ENCODE results near the gene CREM.

CREM gene

DNA sequence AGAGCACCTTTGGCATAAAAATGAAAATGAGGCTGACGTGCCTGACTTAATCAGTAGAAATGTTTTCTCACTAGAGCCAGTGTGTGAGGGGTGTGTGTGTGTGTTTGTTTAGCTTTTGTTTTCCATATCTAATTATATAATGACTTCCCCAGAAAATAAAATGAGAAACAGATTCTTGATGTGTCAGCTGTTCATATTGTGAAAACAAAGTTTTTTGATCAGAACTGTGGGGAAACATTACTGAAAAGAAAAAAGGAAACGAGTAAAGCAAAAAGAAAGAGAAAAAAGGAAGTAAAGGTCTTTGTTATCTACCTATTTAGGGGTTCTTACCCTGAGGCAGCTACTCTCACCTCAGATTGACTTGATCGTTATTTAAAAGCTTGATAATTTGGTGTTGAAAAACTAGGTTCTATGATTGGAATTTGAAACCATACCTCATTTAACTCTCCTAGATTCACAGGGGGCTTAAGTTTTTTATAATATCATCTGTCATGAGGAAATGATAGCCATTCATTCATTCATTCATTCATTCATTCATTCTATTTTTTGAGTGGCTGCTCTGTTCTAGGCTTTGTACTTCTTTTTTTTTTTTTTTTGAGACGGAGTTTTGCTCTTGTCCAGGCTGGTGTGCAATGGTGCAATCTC, 58.0 kb downstream of the CREM start:
- H3K4me1 ChIP-seq (ENCODE audit: insufficient read depth, low read length), result no peaks in the 10 kb centered on the region
- no peaks in the 10 kb centered on the region for H3K36me3 ChIP-seq (ENCODE audit: insufficient read depth, low read length)
- no peaks in the 10 kb centered on the region for H3K27me3 ChIP-seq (ENCODE audit: insufficient read depth, low read length)
- H3K4me3 ChIP-seq (ENCODE audit: low read length), result no peak overlapping the region
- H3K9me3 ChIP-seq (ENCODE audit: low read length), result no peaks in the 10 kb centered on the region
- H2AFZ ChIP-seq (ENCODE audit: low read depth, low read length), result no peak overlapping the region

DNA sequence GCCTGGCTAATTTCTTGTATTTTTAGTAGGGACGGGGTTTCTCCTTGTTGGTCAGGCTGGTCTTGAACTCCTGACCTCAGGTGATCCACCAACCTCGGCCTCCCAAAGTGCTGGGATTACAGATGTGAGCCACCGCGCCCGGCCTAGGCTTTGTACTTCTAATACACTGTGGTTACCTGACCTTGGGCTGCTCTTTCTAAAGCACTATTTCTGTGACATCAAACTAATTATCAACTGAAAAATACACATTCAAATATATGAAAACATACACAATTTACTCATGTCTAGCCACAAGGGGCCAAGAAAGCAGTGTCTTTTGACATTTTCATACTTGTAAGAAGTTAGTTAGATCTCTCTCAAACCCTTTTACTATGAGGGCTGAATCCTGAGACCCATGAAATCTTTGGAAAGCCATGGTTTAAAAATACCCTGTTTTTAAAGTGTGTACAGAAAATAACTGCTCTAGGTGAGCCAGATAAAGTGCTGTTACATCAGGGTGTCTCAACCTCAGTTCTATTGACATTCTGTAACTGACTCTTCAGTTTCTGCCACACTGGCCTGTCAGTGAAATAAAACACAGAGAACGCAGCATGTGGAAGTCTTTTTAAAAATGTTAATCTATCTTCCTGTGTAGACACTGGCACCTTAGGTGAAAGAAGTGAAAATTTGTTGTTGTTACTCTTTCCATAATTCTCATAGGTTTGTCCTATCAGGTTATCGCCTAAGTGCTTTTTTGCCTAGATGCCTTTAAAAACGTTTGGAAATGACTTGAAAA, 58.8 kb downstream of the CREM start:
- no peaks in the 10 kb centered on the region for H3K4me1 ChIP-seq (ENCODE audit: insufficient read depth, low read length)
- no peaks in the 10 kb centered on the region for H3K27me3 ChIP-seq (ENCODE audit: insufficient read depth, low read length)
- H3K9me3 ChIP-seq (ENCODE audit: low read length), result no peaks in the 10 kb centered on the region
- no peaks in the 10 kb centered on the region for H3K36me3 ChIP-seq (ENCODE audit: insufficient read depth, low read length)
- no peak overlapping the region for H2AFZ ChIP-seq (ENCODE audit: low read depth, low read length)
- no peak overlapping the region for H3K4me3 ChIP-seq (ENCODE audit: low read length)

DNA sequence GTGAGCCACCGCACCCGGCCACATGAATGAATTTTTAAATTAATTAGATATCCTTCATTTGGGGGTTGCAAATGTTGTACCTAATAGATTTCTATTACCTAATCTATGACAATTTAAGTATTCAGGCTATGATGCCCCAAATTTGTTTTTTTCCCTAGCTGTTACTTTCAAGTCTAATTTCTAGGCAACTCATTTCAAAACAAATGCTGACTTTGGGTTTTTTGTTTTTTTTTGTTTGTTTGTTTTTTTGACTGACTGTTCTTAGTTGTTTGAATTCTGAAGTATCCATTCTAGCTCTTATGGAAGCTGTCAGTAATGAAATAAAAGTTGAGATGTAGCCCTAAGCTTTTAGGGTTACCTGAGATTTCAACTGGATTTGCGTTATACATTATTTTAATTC, 62.3 kb downstream of the CREM start:
- Histone ChIP-seq H3K4me1 (ENCODE audit: insufficient read depth, low read length) (no peaks in the 10 kb centered on the region), H2AFZ (ENCODE audit: low read depth, low read length) (no peak overlapping the region), H3K27me3 (ENCODE audit: insufficient read depth, low read length) (no peaks in the 10 kb centered on the region), H3K4me3 (ENCODE audit: low read length) (no peak overlapping the region), H3K36me3 (ENCODE audit: insufficient read depth, low read length) (no peaks in the 10 kb centered on the region), H3K9me3 (ENCODE audit: low read length) (peaks cover 2% of the 10 kb centered on the region)

GRCh38 chr10:35191523-35191922, 64.9 kb downstream of the CREM start:
- Histone ChIP-seq H3K4me1 (ENCODE audit: insufficient read depth, low read length) (peaks cover 8% of the 10 kb centered on the region), H3K36me3 (ENCODE audit: insufficient read depth, low read length) (no peaks in the 10 kb centered on the region), H3K9me3 (ENCODE audit: low read length) (peaks cover 2% of the 10 kb centered on the region), H3K27me3 (ENCODE audit: insufficient read depth, low read length) (no peaks in the 10 kb centered on the region), H2AFZ (ENCODE audit: low read depth, low read length) (no peak overlapping the region), H3K4me3 (ENCODE audit: low read length) (no peak overlapping the region)

GRCh38 chr10:35192645-35193249, 66.1 kb downstream of the CREM start:
- Histone ChIP-seq H3K9me3 (ENCODE audit: low read length) (peaks cover 2% of the 10 kb centered on the region), H3K4me3 (ENCODE audit: low read length) (no peak overlapping the region), H2AFZ (ENCODE audit: low read depth, low read length) (no peak overlapping the region), H3K36me3 (ENCODE audit: insufficient read depth, low read length) (no peaks in the 10 kb centered on the region), H3K4me1 (ENCODE audit: insufficient read depth, low read length) (peaks cover 8% of the 10 kb centered on the region), H3K27me3 (ENCODE audit: insufficient read depth, low read length) (no peaks in the 10 kb centered on the region)

DNA sequence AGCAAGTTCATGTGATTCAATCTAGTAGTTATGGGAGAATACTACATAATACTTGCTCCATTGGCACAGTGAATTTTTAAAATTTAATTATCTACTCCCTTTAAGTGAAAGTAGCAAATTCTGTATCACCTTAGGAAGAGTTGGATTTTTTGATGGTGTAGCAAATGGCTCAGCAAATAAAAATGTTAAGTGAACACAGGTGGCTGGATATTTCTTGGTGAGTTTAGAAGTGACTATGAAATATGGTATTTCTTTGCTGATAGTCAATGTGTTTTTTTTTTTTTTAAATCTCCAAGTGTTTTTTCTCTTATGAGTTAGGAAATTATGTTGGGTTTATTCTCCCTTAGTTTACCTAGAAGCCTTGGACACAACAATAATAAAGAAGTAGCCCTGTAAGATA, 67.8 kb downstream of the CREM start:
- Histone ChIP-seq H2AFZ (ENCODE audit: low read depth, low read length) (no peak overlapping the region), H3K27me3 (ENCODE audit: insufficient read depth, low read length) (no peaks in the 10 kb centered on the region), H3K36me3 (ENCODE audit: insufficient read depth, low read length) (no peaks in the 10 kb centered on the region), H3K9me3 (ENCODE audit: low read length) (peaks cover 2% of the 10 kb centered on the region), H3K4me1 (ENCODE audit: insufficient read depth, low read length) (peaks cover 8% of the 10 kb centered on the region), H3K4me3 (ENCODE audit: low read length) (no peak overlapping the region)

DNA sequence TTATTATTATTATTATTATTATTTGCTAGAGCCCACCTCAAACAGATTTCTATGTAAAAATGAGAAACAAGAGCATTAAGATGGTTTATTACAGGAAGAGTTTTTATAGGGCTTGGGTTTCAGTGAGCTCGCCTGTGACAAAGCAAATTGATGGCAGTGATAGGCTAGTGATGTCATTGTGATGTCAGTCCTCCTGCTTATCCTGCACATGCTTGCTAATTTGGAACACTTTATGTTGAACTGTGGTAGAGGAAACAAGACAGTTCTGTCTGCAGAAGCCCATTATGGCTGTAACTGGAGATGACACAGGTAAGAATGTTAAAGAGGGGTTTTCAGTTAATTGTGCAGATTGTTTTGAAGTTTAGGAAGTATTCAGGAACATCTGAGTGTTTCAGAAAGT, 68.3 kb downstream of the CREM start:
- Histone ChIP-seq H3K9me3 (ENCODE audit: low read length) (peaks cover 2% of the 10 kb centered on the region), H3K27me3 (ENCODE audit: insufficient read depth, low read length) (no peaks in the 10 kb centered on the region), H3K4me3 (ENCODE audit: low read length) (peak overlapping the region; percentile 71), H2AFZ (ENCODE audit: low read depth, low read length) (peak overlapping the region; percentile 96), H3K4me1 (ENCODE audit: insufficient read depth, low read length) (peaks cover 8% of the 10 kb centered on the region), H3K36me3 (ENCODE audit: insufficient read depth, low read length) (no peaks in the 10 kb centered on the region)

DNA sequence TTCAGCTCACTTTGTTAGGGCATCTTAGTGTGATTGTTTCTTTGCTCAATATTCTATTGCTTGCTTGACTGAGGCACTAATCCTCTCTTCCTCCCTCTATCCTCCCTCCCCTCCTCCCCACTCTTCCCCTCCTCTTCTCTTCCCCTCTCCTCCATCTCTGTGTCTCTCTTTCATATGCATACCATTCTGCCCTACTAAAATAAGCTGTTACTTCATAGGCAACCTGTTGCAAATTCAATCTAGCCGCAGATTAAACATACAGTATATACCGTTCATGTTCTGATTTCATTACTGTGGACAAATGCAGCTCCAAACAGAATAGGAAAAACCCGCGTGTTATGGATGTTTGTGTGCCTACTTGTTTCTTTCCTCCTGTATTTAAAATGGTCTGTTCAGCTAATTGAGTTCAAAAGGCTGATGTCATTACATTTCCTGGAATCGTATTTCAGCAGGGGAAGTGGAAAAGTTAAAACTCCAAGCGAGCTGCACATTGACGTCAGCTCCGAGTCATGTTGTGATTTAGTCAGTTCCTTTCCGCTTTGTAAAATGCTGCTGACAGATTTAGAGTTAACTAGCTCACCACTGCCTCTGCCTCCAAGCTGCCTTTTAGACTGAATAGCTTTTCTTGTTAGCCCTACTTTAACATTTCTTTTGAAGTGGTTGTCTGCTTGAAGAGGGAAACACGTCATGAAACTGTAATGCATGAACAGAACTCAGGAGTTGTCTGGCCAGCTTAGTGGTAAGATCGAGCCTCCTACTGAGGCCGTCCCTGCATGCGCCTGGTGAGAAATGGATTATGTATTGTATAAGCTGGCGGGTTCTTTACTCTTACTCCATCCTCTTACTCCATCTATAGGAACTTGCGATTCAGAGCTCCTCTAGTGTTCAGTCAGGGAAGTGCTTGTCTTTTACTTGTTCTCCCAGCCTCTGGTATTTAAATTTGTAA, 69.0 kb downstream of the CREM start:
- Histone ChIP-seq H3K27me3 (ENCODE audit: insufficient read depth, low read length) (no peaks in the 10 kb centered on the region), H2AFZ (ENCODE audit: low read depth, low read length) (peak overlapping the region; percentile 96), H3K9me3 (ENCODE audit: low read length) (peaks cover 2% of the 10 kb centered on the region), H3K36me3 (ENCODE audit: insufficient read depth, low read length) (no peaks in the 10 kb centered on the region), H3K4me1 (ENCODE audit: insufficient read depth, low read length) (peaks cover 8% of the 10 kb centered on the region), H3K4me3 (ENCODE audit: low read length) (peak overlapping the region; percentile 71)

GRCh38 chr10:35200487-35200886, 73.8 kb downstream of the CREM start:
- H3K36me3 ChIP-seq (ENCODE audit: insufficient read depth, low read length), result no peaks in the 10 kb centered on the region
- peaks cover 2% of the 10 kb centered on the region for H3K4me1 ChIP-seq (ENCODE audit: insufficient read depth, low read length)
- H3K4me3 ChIP-seq (ENCODE audit: low read length), result no peak overlapping the region
- no peaks in the 10 kb centered on the region for H3K9me3 ChIP-seq (ENCODE audit: low read length)
- H3K27me3 ChIP-seq (ENCODE audit: insufficient read depth, low read length), result no peaks in the 10 kb centered on the region
- no peak overlapping the region for H2AFZ ChIP-seq (ENCODE audit: low read depth, low read length)

- Histone ChIP-seq H3K27me3 (ENCODE audit: insufficient read depth, low read length) (no peaks in the 10 kb centered on the region), H2AFZ (ENCODE audit: low read depth, low read length) (no peak overlapping the region), H3K36me3 (ENCODE audit: insufficient read depth, low read length) (no peaks in the 10 kb centered on the region), H3K4me3 (ENCODE audit: low read length) (no peak overlapping the region), H3K9me3 (ENCODE audit: low read length) (no peaks in the 10 kb centered on the region), H3K4me1 (ENCODE audit: insufficient read depth, low read length) (peaks cover 2% of the 10 kb centered on the region)
Observed at GRCh38 chr10:35201234-35201633, 74.6 kb downstream of the CREM start.

DNA sequence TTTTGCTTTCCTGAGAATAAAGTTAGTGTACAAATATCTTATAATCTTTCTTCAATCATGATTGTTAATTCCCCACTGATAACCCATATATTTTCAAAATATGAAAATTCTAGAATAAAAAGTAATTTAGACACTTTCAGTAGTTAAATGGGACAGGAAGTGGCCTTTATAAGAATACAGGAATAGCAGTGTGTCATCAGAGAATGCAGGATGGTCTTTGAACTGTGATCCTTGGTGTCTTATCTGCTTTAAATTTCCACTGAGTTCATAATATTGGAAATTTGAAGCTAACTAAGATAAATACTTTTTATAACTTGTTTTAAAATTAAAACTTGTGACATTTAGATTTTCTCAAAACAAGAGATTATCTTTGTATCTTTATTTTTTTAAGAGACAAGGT, 75.4 kb downstream of the CREM start:
- H3K27me3 ChIP-seq (ENCODE audit: insufficient read depth, low read length), result no peaks in the 10 kb centered on the region
- H3K4me1 ChIP-seq (ENCODE audit: insufficient read depth, low read length), result no peaks in the 10 kb centered on the region
- no peaks in the 10 kb centered on the region for H3K9me3 ChIP-seq (ENCODE audit: low read length)
- no peaks in the 10 kb centered on the region for H3K36me3 ChIP-seq (ENCODE audit: insufficient read depth, low read length)
- no peak overlapping the region for H2AFZ ChIP-seq (ENCODE audit: low read depth, low read length)
- H3K4me3 ChIP-seq (ENCODE audit: low read length), result no peak overlapping the region

- H3K36me3 ChIP-seq (ENCODE audit: insufficient read depth, low read length), result no peaks in the 10 kb centered on the region
- no peaks in the 10 kb centered on the region for H3K4me1 ChIP-seq (ENCODE audit: insufficient read depth, low read length)
- no peaks in the 10 kb centered on the region for H3K9me3 ChIP-seq (ENCODE audit: low read length)
- no peaks in the 10 kb centered on the region for H3K27me3 ChIP-seq (ENCODE audit: insufficient read depth, low read length)
- H3K4me3 ChIP-seq (ENCODE audit: low read length), result no peak overlapping the region
- no peak overlapping the region for H2AFZ ChIP-seq (ENCODE audit: low read depth, low read length)
Observed at GRCh38 chr10:35203745-35204144, 77.1 kb downstream of the CREM start.
